NCI-H345 treated with DMSO at 0.1 percent for 48 hours (cell line): ENCODE results near the gene TRAPPC5.

Source experiments
- DNase-seq: peaks from one replicate; lab custom pipeline; 2025; ENCODE audit not compliant: unreplicated experiment; lab: John Stamatoyannopoulos, UW

Gene TRAPPC5

GRCh38 chr19:7674010-7675005 is 6.3 kb upstream of the TRAPPC5 start:
- no peak for DNase-seq

GRCh38 chr19:7676376-7676775 is 4.3 kb upstream of the TRAPPC5 start:
- no peak for DNase-seq

- DNase-seq = no peak
Measured at GRCh38 chr19:7676854-7677253, 3.8 kb upstream of the TRAPPC5 start, which contains the start of gene MCEMP1. TSS of gene MCEMP1 (plus strand) at chr19:7677090. CDS start at chr19:7677121, 31 bp downstream.

GRCh38 chr19:7677669-7678311 is 2.8 kb upstream of the TRAPPC5 start:
- no peak for DNase-seq

DNA sequence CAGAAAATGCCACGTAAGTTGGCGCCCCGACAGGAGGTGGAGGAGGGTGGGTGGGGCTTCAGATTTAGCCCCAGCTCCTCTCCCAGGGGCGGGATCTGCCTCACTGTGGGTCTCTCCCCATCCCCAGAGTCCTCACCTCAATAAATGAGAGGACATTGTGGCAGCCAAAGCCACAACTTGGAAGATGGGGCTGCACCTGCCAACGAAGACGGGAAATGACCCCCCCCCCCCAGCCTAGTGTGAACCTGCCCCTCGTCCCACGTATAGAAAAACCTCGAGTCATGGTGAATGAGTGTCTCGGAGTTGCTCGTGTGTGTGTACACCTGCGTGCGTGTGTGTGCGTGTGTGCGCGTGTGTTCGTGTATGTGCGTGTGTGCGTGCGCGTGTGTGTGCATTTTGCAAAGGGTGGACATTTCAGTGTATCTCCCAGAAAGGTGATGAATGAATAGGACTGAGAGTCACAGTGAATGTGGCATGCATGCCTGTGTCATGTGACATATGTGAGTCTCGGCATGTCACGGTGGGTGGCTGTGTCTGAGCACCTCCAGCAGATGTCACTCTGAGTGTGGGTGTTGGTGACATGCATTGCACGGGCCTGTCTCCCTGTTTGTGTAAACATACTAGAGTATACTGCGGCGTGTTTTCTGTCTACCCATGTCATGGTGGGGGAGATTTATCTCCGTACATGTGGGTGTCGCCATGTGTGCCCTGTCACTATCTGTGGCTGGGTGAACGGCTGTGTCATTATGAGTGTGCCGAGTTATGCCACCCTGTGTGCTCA is 1.5 kb upstream of the TRAPPC5 start:
- peak; percentile 19 for DNase-seq

- no peak for DNase-seq
Measured at GRCh38 chr19:7679771-7680605, 645 bp upstream of the TRAPPC5 start.

DNA sequence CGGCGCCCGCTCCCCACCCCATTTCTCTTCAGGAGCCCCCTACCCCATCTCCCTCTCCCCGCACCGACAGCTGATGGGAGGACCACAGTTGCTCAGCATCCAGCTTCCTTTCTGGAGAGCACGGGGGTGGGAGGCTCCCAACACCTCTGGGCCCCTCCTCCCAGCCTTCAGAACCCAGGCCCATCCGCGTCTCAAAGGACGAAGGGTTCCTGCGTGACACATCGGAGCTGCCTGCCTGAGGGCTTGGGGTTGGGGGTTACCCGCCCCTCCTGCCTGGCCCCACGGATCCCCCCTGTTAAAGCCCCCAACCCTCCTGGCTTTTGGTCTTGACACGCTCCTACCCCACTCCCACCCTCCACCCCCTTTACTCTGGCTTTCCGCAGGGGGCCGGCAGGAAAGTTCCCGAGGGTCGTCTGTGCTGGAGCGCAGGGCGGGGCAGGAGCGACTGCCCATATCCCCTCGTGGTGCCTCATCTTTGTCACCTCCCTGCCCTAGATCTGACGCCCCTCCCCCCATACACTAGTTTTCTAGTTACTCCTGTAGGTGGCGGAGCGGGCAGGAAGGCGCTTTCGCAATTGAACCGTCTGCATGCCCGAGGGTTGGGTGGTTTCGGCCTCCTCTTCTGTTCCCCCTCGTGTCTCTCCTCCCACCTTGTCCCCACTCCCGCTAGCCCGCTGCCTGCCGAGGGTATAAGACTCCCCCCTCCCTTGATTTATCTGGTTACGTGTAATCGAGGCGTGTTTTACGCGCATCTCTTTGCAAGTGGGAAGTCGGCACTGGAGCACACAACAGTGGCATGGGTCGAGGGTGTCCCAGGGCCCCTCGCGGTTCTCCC is 924 bp downstream of the TRAPPC5 start:
- no peak for DNase-seq

DNA sequence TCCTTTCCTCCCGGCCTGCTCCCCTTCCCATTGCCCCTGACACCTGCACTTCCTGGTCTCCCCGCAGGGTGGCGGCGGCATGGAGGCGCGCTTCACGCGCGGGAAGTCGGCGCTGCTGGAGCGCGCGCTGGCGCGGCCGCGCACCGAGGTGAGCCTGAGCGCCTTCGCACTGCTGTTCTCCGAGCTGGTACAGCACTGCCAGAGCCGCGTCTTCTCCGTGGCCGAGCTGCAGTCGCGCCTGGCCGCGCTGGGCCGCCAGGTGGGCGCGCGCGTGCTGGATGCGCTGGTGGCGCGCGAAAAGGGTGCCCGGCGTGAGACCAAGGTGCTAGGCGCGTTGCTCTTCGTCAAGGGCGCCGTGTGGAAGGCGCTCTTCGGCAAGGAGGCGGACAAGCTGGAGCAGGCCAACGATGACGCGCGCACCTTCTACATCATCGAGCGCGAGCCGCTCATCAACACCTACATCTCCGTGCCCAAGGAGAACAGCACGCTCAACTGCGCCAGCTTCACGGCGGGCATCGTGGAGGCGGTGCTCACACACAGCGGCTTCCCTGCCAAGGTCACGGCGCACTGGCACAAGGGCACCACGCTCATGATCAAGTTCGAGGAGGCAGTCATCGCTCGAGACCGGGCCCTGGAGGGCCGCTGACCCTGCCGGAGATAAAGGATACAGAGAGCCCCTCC is 1.7 kb downstream of the TRAPPC5 start:
- DNase-seq = no peak

GRCh38 chr19:7685546-7686445 is 5.2 kb downstream of the TRAPPC5 start:
- DNase-seq = no peak

- DNase-seq = no peak
Measured at GRCh38 chr19:7687177-7687576, 6.5 kb downstream of the TRAPPC5 start.

DNA sequence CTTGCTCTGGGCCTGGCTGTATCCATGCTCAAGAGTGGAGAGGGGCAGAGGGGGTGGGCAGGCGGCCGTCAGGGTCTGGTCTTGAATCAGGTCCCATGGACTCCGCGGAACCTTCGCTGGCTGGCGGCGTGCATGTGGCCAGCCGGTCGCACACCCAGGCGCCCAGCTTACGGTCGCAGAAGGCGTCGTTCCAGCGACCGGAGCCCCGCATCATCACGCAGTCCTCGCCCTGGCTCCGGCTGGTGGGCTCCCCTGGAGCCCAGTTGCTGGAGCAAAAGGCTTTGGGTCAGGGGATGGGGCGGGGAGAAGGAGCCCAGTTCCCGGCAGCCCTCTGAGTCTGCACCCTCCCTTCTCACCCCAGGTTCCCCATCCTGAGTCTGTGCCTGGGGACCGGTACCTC is 8.5 kb downstream of the TRAPPC5 start:
- DNase-seq = no peak

DNA sequence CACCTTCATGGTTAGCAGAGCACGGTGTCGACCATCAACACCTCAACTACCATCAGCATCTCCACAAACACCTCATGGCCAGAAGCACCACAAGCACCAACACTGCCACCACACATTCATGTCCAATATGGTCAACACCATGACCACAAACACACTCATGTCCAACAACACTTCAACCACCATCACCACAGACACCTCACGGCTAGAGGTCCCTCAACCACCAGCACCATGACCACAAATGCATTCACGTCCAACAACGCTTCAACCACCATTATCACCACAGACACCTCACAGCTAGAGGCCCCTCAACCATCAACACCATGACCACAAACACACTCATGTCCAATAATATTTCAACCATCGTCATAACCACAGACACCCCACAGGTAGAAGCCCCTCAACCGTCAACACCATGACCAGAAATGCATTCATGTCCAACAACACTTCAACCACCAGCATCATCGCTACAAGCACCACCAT is 10.2 kb downstream of the TRAPPC5 start:
- DNase-seq = no peak

GRCh38 chr19:7691497-7691896 is 10.9 kb downstream of the TRAPPC5 start:
- no peak for DNase-seq

DNA sequence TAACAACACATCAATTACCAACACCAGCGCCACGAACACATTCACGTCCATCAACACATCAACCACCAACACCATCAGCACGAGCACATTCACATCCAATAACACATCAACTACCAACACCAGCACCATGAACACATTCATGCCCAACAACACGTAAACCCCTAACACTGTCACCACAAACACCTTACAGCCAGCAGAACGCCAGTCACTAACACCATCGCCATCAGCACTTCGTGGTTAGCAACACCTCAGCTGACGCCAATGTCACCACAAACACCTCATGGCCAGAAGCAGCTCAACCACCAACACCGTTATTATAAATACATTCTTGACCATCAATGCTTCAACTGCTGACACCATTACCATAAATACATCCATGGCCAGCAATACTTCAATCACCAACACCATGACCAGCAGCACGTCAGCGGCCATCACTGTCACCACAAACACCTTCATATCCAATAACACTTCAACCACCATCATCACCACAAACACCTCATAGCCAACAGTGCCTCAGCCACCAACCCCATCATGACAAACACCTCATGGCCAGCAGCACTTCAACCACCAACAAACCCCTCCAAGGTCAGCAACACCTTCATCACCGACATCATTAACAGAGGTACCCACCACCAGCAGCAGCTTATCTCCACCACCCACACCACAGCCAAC is 11.9 kb downstream of the TRAPPC5 start:
- no peak for DNase-seq

GRCh38 chr19:7694499-7694898 is 13.9 kb downstream of the TRAPPC5 start:
- no peak for DNase-seq

GRCh38 chr19:7697721-7698287 is 17.2 kb downstream of the TRAPPC5 start:
- DNase-seq = no peak

DNA sequence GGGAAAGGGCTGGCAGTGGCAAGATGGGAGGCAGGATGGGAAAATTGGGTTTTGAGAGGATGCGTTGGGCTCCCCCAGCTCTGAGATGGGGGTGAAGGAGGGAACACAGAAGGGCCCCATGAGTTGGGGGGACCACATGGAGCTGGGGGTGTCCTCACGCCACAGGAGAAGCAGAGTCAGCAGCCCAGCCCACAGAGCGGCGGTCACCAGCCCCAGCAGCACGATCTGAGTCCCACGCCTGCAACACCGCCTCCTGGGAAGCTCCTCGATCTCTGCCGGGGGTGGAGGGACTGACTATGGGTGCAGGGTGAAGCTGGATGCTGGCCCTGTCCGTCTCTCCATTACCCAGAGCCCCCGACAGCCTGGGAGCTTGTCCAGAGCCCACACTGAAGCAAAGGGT is 17.9 kb downstream of the TRAPPC5 start:
- DNase-seq = no peak
